Measurements from ENCODE around the gene SETD2. TPM values are rescaled to one million over a fixed set of nuclear protein-coding genes. Genes with fewer than 3 reads are reported as not detected.

The SETD2 gene
- total and polyA plus RNA-seq, 2 experiments from 2014 or later: 14.2 to 36.0 TPM

DNA sequence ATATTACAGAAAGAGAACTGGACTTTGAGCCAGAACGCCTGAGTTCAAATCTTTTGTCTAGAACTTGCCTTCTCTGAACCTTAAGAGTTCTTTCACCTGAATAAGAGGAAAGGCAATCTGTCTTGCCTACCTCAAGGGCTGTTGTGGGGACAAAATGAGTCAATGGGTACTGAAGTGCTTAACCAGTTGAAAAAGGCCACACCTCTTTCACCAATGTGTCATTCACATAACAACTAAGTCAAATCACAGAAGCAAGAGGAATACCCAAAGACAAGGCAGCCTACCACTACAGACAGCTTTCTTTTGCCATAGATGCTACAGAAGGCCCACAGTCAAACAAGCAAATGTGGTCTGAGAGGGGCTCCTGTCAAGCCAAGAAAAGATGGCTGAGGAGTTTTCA, 144.7 kb downstream of the SETD2 start:
- H3K4me3 ChIP-seq: no peak overlapping the region
- peaks cover 29% of the 10 kb centered on the region for H3K36me3 ChIP-seq
- H3K27ac ChIP-seq: no peak overlapping the region
- no peak for DNase-seq (ENCODE audit: low read depth in 1 of 2, low spot score in 1 of 2)
- H3K27me3 ChIP-seq: no peaks in the 10 kb centered on the region
- H3K9me3 ChIP-seq (ENCODE audit: low read depth): no peaks in the 10 kb centered on the region
- TF ChIP-seq, protein P1, sequence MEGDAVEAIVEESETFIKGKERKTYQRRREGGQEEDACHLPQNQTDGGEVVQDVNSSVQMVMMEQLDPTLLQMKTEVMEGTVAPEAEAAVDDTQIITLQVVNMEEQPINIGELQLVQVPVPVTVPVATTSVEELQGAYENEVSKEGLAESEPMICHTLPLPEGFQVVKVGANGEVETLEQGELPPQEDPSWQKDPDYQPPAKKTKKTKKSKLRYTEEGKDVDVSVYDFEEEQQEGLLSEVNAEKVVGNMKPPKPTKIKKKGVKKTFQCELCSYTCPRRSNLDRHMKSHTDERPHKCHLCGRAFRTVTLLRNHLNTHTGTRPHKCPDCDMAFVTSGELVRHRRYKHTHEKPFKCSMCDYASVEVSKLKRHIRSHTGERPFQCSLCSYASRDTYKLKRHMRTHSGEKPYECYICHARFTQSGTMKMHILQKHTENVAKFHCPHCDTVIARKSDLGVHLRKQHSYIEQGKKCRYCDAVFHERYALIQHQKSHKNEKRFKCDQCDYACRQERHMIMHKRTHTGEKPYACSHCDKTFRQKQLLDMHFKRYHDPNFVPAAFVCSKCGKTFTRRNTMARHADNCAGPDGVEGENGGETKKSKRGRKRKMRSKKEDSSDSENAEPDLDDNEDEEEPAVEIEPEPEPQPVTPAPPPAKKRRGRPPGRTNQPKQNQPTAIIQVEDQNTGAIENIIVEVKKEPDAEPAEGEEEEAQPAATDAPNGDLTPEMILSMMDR (IDR thresholded peaks at IDR 0.05; ENCODE audit: low read depth, low read length): no peak
- peaks cover 4% of the 10 kb centered on the region for H3K4me1 ChIP-seq (ENCODE audit: low read depth)

DNA sequence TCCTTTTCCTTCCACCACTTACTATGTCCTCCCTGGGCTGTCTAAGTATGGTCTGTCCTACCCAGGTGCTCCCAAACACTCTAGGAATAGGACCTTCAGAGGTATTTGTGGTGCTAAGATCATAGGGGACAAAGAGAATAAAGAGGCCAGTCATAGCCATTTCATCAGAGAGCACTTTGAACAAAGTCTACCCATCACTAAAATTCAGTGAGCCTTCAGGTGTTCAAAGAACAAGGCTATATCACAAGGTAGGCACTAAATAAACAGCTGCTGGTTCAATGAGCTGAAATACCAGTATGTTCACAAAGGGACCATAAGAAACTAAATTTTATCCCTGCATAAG, 145.7 kb downstream of the SETD2 start:
- Histone ChIP-seq H3K4me3 (no peak overlapping the region), H3K27ac (no peak overlapping the region), H3K4me1 (ENCODE audit: low read depth) (peaks cover 4% of the 10 kb centered on the region), H3K36me3 (peaks cover 29% of the 10 kb centered on the region), H3K9me3 (ENCODE audit: low read depth) (no peaks in the 10 kb centered on the region), H3K27me3 (no peaks in the 10 kb centered on the region)
- DNase-seq (ENCODE audit: low read depth in 1 of 2, low spot score in 1 of 2): no peak
- TF ChIP-seq, protein P1 (IDR thresholded peaks at IDR 0.05; ENCODE audit: low read depth, low read length): no peak

DNA sequence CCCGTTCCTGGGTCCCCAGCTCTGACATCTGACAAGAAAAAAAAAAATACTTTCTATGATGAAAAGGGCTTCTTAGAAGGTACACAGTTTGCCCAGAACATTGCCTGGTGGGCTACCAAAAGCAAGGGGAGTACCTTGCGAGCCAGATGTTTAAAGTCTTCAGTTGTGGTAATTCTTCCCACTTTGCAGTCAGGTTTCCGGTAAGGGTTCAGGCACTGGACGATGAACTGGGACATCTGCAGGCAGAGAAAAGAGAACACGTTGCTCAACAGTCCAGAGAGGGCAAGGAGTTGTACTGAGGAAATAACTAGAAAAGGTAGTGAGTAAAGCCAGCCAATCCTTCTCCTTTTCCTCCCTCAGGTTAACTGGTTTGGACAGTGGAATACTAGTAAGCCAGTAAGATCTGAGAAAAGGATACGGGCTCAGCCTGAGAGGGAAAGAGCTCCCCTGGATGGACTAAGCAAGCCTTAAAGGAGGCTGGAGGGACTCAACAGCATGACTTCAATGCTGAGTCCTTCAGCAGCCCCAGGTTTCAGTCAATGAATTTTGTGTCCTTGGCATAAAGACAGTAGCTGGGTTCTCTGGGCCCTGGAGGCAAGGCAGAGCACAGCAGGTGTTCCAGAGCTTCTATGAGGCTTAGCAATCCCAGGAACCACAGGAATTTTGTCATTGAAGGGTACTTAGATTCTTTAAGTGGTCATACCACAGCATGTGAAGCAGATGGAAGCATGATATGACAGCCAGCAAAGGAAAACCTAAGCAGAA, 146.2 kb downstream of the SETD2 start:
- Histone ChIP-seq H3K4me1 (ENCODE audit: low read depth) (peaks cover 3% of the 10 kb centered on the region), H3K4me3 (no peak overlapping the region), H3K27ac (no peak overlapping the region), H3K36me3 (peaks cover 29% of the 10 kb centered on the region), H3K9me3 (ENCODE audit: low read depth) (no peaks in the 10 kb centered on the region), H3K27me3 (no peaks in the 10 kb centered on the region)
- peak in 1 of 2 donors; percentile 19 for DNase-seq (ENCODE audit: low read depth in 1 of 2, low spot score in 1 of 2)
- TF ChIP-seq, protein P1 (IDR thresholded peaks at IDR 0.05; ENCODE audit: low read depth, low read length): no peak

DNA sequence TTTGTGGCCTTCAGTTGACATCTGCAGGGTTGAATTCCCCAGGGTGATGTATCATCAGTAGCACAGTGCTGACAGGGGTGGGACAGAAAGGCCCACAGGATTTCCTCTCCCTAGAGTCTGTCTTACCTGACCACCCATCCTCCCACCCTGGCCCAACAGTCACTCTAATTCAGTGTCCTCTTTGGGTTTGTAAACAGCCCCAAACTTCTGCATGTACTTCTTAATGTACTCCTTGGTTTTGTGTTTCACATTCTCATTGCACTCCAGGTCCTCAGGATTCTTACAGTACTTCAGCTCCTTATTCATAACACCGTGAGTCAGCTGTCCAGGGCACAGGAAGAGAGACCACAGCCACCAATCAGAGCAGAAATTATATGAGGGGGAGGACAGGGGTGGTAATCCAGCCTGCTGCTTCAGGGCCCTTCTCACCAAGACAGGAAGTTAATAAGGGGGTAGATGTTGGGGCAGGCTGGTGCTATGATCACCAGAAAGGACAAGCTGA, 146.9 kb downstream of the SETD2 start:
- Histone ChIP-seq H3K27me3 (no peaks in the 10 kb centered on the region), H3K4me3 (no peak overlapping the region), H3K36me3 (peaks cover 29% of the 10 kb centered on the region), H3K4me1 (ENCODE audit: low read depth) (no peaks in the 10 kb centered on the region), H3K9me3 (ENCODE audit: low read depth) (no peaks in the 10 kb centered on the region), H3K27ac (no peak overlapping the region)
- DNase-seq (ENCODE audit: low read depth in 1 of 2, low spot score in 1 of 2): peak in 1 of 2 donors; percentile 80
- TF ChIP-seq, protein P1 (IDR thresholded peaks at IDR 0.05; ENCODE audit: low read depth, low read length): no peak

DNA sequence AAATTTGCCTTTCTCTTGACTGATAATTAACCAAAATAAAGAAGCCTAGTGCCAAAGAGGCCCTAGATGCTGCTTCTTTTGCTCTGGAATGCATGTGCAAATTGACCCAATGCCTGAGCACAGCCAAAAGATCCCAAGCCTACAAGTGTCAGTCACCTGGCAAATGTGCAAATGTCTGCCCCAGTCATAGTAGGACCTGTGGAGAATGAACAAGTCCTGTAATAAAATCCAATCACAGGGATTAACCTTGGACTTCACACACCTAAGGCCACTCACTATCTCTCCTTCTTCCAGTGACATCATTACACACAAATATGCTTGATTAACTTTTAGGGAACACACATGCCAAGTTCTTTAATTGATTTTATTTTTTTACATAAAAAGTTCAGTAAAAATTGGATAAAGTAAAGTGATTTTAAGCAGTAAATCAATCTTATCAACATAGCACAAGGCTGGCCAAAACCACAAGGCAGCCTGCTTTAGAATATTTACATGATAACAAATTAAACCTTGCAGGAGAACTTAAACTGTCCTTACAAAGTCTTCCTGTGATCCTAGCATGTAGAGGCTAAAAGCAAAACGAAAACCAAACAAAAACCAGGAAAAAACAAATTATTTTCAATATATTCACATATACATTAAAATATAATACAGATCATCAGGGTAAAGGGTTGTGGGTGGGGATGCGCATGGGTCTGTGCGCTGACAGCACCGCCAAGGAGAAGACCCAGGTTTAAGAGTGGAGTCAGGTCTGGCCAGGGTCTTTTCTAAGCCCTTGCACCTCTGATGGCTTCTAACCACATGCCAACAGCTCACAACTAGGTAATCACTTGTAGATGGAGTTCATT, 147.6 kb downstream of the SETD2 start:
- TF ChIP-seq, protein P1 (IDR thresholded peaks at IDR 0.05; ENCODE audit: low read depth, low read length): no peak
- H3K9me3 ChIP-seq (ENCODE audit: low read depth): no peaks in the 10 kb centered on the region
- DNase-seq (ENCODE audit: low read depth in 1 of 2, low spot score in 1 of 2): no peak
- H3K27me3 ChIP-seq: no peaks in the 10 kb centered on the region
- peaks cover 29% of the 10 kb centered on the region for H3K36me3 ChIP-seq
- no peaks in the 10 kb centered on the region for H3K4me1 ChIP-seq (ENCODE audit: low read depth)
- no peak overlapping the region for H3K4me3 ChIP-seq
- H3K27ac ChIP-seq: no peak overlapping the region
